K562 (cell line): ENCODE measurements around the gene PCDHB4.

Experiments used
- CHCHD3 ChIP-seq: fragments of 250-450 bp; sonication (Bioruptor Pico); IDR thresholded peaks from 2 replicates; pipeline ENCODE4 v2.1.2; 2022; ENCODE audit warnings: mild to moderate bottlenecking
- ETV6 ChIP-seq, 3 experiments: fragments of 150-350 bp in 1 of 3; sonication (generic) in 1 of 3; formaldehyde crosslinking in 1 of 3; IDR thresholded peaks; 2 replicates each; pipeline versions ENCODE4 v1.6.1 to v1.8.0; 2014 to 2022; ENCODE audit warnings: borderline replicate concordance in 2 of 3, low read depth in 2 of 3, antibody characterized with exemption in 1 of 3, low read length in 1 of 3, mild to moderate bottlenecking in 1 of 3, missing genetic modification reagents in 1 of 3
- FIP1L1 ChIP-seq: fragments of 200-400 bp; formaldehyde crosslinking; IDR thresholded peaks from 2 replicates; pipeline ENCODE4 v1.6.1; 2018; ENCODE audit warnings: mild to moderate bottlenecking, low read depth, low read length; ENCODE audit not compliant: poor library complexity, severe bottlenecking
- RAD21 ChIP-seq, 2 experiments: fragments of 250-450 bp in 1 of 2; fragments of 450-650 bp in 1 of 2; sonication (Bioruptor Pico) in 1 of 2; formaldehyde crosslinking in 1 of 2; IDR thresholded peaks in 1 of 2; conservative IDR thresholded peaks in 1 of 2; 2 replicates each; pipeline versions ENCODE4 v1.4.0 to v1.8.0; 2020 to 2022; ENCODE audit warnings: mild to moderate bottlenecking in 2 of 2, moderate library complexity in 1 of 2
- XRCC5 ChIP-seq: fragments of 200-400 bp; formaldehyde crosslinking; IDR thresholded peaks from 2 replicates; pipeline ENCODE4 v1.6.1; 2017; ENCODE audit warnings: low read depth, mild to moderate bottlenecking, low read length
- ZNF507 ChIP-seq: conservative IDR thresholded peaks from 2 replicates; pipeline ENCODE4 v1.6.1; 2017; ENCODE audit warnings: missing genetic modification characterization, missing compliant biosample characterization
- TF ChIP-seq, protein P1 (sequence below): fragments of 250-450 bp; sonication (Bioruptor Pico); IDR thresholded peaks from 2 replicates; pipeline ENCODE4 v1.5.1; 2021; ENCODE audit warnings: mild to moderate bottlenecking

DNA sequence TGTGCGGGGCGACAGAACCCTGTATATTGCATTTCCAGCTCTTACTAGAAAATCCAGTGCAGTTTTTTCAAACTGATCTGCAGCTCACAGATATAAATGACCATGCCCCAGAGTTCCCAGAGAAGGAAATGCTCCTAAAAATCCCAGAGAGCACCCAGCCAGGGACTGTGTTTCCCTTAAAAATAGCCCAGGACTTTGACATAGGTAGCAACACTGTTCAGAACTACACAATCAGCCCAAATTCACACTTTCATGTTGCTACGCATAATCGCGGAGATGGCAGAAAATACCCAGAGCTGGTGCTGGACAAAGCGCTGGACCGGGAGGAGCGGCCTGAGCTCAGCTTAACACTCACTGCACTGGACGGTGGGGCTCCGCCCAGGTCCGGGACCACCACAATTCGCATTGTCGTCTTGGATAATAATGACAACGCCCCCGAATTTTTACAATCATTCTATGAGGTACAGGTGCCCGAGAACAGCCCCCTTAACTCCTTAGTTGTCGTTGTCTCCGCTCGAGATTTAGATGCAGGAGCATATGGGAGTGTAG is 14.2 kb downstream of the PCDHB4 start:
- TF ChIP-seq, protein P1, sequence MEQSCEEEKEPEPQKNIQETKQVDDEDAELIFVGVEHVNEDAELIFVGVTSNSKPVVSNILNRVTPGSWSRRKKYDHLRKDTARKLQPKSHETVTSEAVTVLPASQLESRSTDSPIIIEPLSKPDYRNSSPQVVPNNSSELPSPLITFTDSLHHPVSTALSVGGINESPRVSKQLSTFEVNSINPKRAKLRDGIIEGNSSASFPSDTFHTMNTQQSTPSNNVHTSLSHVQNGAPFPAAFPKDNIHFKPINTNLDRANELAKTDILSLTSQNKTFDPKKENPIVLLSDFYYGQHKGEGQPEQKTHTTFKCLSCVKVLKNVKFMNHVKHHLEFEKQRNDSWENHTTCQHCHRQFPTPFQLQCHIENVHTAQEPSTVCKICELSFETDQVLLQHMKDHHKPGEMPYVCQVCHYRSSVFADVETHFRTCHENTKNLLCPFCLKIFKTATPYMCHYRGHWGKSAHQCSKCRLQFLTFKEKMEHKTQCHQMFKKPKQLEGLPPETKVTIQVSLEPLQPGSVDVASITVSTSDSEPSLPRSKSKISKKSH (CRISPR knock-in tag), result no peak
- TF ChIP-seq FIP1L1, result no peak
- no peak for TF ChIP-seq CHCHD3 (CRISPR knock-in tag)
- TF ChIP-seq ZNF507, result no peak
- no peak for TF ChIP-seq RAD21 (CRISPR knock-in tag; conservative IDR thresholded peaks at IDR 0.05 in 1 of 2, IDR thresholded peaks at IDR 0.05 in 1 of 2)
- no peak for TF ChIP-seq ETV6 (IDR thresholded peaks at IDR 0.05; ENCODE audit: borderline replicate concordance in 1 of 2, low read depth in 2 of 2, low read length in 1 of 2)
- no peak for TF ChIP-seq ETV6 (CRISPR knock-in tag; IDR thresholded peaks at IDR 0.05; ENCODE audit: borderline replicate concordance)
- no peak for TF ChIP-seq XRCC5
